Suppressor macrophage (primary cell): ENCODE results near the gene ADIPOR1.
"Not testable (repeated sequence)": the region's sequence is repeated elsewhere in the genome, so short reads cannot be mapped to it uniquely, and the experiment has no call there.

Experiments
- DNase-seq, 4 experiments: peaks; one replicate each; pipeline ENCODE4 v3.0.0-alpha.2; 2020 to 2022
- total RNA-seq, 17 experiments: gene quantifications; one replicate each; lab custom pipeline; 2026; ENCODE audit warnings: mixed read lengths in 6 of 17, inconsistent platforms in 3 of 17; lab: John Stamatoyannopoulos, UW

Gene ADIPOR1
- total RNA-seq, result 90.8 to 177 (median 128) reads per million in 17 experiments

- DNase-seq, result peak; percentile 93 to 96 (median 94)
Measured at GRCh38 chr1:202957733-202958543, at the start of gene ADIPOR1. Gene ADIPOR1, minus strand, starts transcription at chr1:202958312. Its CDS starts 7,242 bp downstream, at chr1:202951070.

- DNase-seq, result peak; percentile 97 to 100 (median 98)
Measured at GRCh38 chr1:203006948-203007871, 49.1 kb upstream of the ADIPOR1 start, which contains the start of gene TMEM183A. Gene TMEM183A, plus strand, starts transcription at chr1:203007374. Its CDS starts 92 bp downstream, at chr1:203007466.

GRCh38 chr1:203005395-203006142 is 47.5 kb upstream of the ADIPOR1 start:
- peak; percentile 58 to 75 (median 70) for DNase-seq

- DNase-seq, result no peak
Measured at GRCh38 chr1:203002951-203003350, 44.8 kb upstream of the ADIPOR1 start.

GRCh38 chr1:203001986-203002385 is 43.9 kb upstream of the ADIPOR1 start:
- DNase-seq, result no peak

GRCh38 chr1:203000217-203000944 is 42.3 kb upstream of the ADIPOR1 start:
- no peak for DNase-seq

GRCh38 chr1:202998836-202999750 is 41.0 kb upstream of the ADIPOR1 start:
- peak; percentile 81 to 90 (median 89) for DNase-seq

- DNase-seq, result no peak
Measured at GRCh38 chr1:202994756-202995155, 36.6 kb upstream of the ADIPOR1 start.

GRCh38 chr1:202991112-202991511 is 33.0 kb upstream of the ADIPOR1 start:
- DNase-seq, result no peak

GRCh38 chr1:202989879-202990278 is 31.8 kb upstream of the ADIPOR1 start:
- peak in 1 of 4 experiments; percentile 15 for DNase-seq

GRCh38 chr1:202987922-202988583 is 29.9 kb upstream of the ADIPOR1 start:
- peak in 3 of 4 experiments; percentile 27 to 46 (median 42) for DNase-seq

- no peak for DNase-seq
Measured at GRCh38 chr1:202987255-202987654, 29.1 kb upstream of the ADIPOR1 start.

GRCh38 chr1:202986120-202986519 is 28.0 kb upstream of the ADIPOR1 start:
- DNase-seq, result not testable (repeated sequence)

- DNase-seq, result peak; percentile 39 to 63 (median 53)
Measured at GRCh38 chr1:202982715-202983430, 24.8 kb upstream of the ADIPOR1 start.

- no peak for DNase-seq
Measured at GRCh38 chr1:202981939-202982338, 23.8 kb upstream of the ADIPOR1 start.

GRCh38 chr1:202979459-202979858 is 21.3 kb upstream of the ADIPOR1 start:
- DNase-seq, result no peak

GRCh38 chr1:202976633-202977032 is 18.5 kb upstream of the ADIPOR1 start:
- DNase-seq, result peak in 3 of 4 experiments; percentile 27 to 60 (median 57)

GRCh38 chr1:202974856-202975255 is 16.7 kb upstream of the ADIPOR1 start:
- DNase-seq, result peak in 2 of 4 experiments; percentile 20 to 60

- no peak for DNase-seq
Measured at GRCh38 chr1:202972046-202972445, 13.9 kb upstream of the ADIPOR1 start.
